GM12865 (cell line): ENCODE data around the gene ATXN1.

Source experiments
- DNase-seq: peaks from one replicate; pipeline ENCODE4 v3.0.0; 2010; ENCODE audit warnings: low read depth
- H3K4me3 ChIP-seq: 2 replicates; pipeline ENCODE4 v1.5.1; 2011; ENCODE audit warnings: mild to moderate bottlenecking, low read depth, low read length, control low read depth
- TF ChIP-seq, protein P1 (sequence below): IDR thresholded peaks from 2 replicates; pipeline ENCODE4 v1.5.1; 2011; ENCODE audit warnings: low read length, control low read depth, low read depth, inconsistent platforms; ENCODE audit not compliant: insufficient read depth; ENCODE audit errors: missing control alignments

The ATXN1 gene

DNA sequence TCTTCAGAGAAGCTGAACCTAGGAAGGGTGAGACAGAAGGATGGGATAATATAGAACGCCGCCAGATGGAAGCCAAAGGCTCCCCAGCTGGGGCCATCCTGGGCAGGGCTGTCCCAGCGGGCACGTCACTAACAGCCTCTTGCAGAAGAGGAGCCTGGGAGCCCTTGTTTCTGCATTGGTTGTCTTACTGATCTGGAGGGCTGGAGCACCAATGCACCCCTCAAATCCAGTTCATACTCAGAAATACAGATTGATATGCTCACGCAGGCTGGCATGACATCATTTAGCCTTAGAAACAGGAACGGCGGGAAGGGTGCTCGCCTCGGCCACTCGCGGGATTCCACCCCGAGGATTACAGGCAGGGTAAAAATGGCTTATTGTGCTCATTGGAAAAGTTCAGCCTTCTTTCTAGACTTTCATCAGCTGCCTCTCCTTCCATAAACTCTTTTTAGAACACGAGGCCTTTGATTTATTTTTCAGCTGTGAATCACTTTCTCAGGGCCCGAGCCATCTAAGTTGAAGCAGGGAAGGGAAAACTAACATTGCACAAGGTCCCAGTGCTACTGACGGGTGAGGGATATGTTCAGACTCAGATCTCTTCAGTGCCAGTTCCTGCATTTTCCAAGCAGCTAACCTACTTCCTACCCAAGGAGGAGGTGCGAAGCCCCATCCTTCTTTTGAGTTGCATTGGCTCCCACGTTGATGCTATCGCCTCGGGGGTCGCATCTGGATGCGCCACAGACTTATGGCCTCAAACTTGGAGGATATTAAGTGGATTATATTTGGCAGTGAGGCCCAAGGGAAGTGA lies 440.5 kb downstream of the ATXN1 start:
- TF ChIP-seq, protein P1, sequence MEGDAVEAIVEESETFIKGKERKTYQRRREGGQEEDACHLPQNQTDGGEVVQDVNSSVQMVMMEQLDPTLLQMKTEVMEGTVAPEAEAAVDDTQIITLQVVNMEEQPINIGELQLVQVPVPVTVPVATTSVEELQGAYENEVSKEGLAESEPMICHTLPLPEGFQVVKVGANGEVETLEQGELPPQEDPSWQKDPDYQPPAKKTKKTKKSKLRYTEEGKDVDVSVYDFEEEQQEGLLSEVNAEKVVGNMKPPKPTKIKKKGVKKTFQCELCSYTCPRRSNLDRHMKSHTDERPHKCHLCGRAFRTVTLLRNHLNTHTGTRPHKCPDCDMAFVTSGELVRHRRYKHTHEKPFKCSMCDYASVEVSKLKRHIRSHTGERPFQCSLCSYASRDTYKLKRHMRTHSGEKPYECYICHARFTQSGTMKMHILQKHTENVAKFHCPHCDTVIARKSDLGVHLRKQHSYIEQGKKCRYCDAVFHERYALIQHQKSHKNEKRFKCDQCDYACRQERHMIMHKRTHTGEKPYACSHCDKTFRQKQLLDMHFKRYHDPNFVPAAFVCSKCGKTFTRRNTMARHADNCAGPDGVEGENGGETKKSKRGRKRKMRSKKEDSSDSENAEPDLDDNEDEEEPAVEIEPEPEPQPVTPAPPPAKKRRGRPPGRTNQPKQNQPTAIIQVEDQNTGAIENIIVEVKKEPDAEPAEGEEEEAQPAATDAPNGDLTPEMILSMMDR, result no peak
- no peak for DNase-seq
- H3K4me3 ChIP-seq, result no peak overlapping the region; the same call in 1 of the 2 replicates

- peak overlapping the region; percentile 4; the same call in 1 of the 2 replicates for H3K4me3 ChIP-seq
- TF ChIP-seq, protein P1, result no peak
- DNase-seq, result peak; percentile 72
Observed at GRCh38 chr6:16319813-16320532, 441.3 kb downstream of the ATXN1 start.

- TF ChIP-seq, protein P1, result no peak
- DNase-seq, result no peak
- no peak overlapping the region for H3K4me3 ChIP-seq
Observed at GRCh38 chr6:16318953-16319720, 442.1 kb downstream of the ATXN1 start.

DNA sequence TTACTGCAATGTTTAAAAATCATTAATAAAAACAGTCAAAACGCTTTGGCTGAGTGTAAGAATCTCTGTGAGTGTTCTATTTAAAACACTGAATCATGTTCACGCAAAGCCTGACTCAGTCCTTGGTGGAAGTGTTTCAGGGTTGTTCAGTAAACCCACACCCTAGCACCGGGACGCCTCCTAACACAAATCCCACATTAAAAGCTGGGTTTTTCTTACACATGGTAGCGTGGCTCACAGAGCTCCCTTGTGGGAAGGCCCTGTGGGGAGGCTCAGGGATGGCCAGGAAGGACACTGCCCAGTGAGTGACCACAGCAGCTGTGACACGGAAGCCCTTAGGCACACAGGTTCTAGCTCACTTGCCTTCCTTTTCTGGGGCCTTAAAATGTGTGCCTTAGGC lies 442.7 kb downstream of the ATXN1 start:
- H3K4me3 ChIP-seq, result no peak overlapping the region
- TF ChIP-seq, protein P1, result no peak
- no peak for DNase-seq

GRCh38 chr6:16316741-16317251 lies 444.5 kb downstream of the ATXN1 start:
- no peak overlapping the region for H3K4me3 ChIP-seq
- TF ChIP-seq, protein P1, result peak; percentile 69
- peak; percentile 52 for DNase-seq

GRCh38 chr6:16314296-16314695 lies 447.0 kb downstream of the ATXN1 start:
- H3K4me3 ChIP-seq, result no peak overlapping the region
- TF ChIP-seq, protein P1, result no peak
- DNase-seq, result no peak
